GM19467 (cell line): ENCODE results near the gene MT4.

Source experiments
- ATAC-seq: cut with Tn5 transposase; IDR thresholded peaks from one replicate; pipeline ENCODE4 v1.9.1; 2021; ENCODE audit warnings: mild to moderate bottlenecking, moderate library complexity; ENCODE audit not compliant: unreplicated experiment

MT4 gene

DNA sequence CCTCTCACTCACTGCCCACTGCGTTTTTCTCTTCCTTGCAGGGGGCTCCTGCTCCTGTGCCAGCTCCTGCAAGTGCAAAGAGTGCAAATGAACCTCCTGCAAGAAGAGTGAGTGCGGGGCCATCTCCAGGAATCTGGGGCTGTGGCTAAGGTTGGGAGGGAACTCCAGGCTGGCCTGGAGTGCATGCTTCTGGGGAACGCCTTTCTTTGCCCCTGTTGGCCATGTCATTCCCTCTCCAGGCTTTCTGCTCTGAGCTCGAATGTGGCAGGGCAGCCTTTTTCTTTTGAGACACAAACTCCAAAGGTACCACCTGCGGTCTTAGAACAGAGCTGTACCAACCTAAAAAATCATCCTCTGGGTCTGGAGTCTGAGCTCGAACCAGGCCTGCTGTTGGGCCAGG lies 53.3 kb downstream of the MT4 start:
- no peak for ATAC-seq
